HepG2 (cell line): ENCODE data around the gene PTPRB. TPM values are rescaled to one million over a fixed set of nuclear protein-coding genes. Genes with fewer than 3 reads are reported as not detected.

Experiments used
- ATAC-seq: fragments of 200-7000 bp; cut with Tn5 transposase; 3 replicates; pipeline ENCODE4 v1.9.1; 2020; ENCODE audit warnings: mild to moderate bottlenecking, moderate library complexity
- BruUV-seq: library from RNA; stranded (reverse); fragments of 400-500 nt; replicated peaks from 2 replicates; lab custom pipeline; 2021; lab: Mats Ljungman, UMichigan
- CTCF ChIA-PET: fragments of 300-600 bp; formaldehyde crosslinking; extraction: SDS; loops from one replicate; lab custom pipeline; 2021; ENCODE audit warnings: low total read pairs, inconsistent platforms, low intra/inter-chr PET ratio; lab: Yijun Ruan, JAX
- POLR2A ChIA-PET: fragments of 350-600 bp; sonication (Branson Sonifier 250); formaldehyde crosslinking; loops from one replicate; lab custom pipeline; 2020; ENCODE audit warnings: antibody characterized with exemption, inconsistent platforms; lab: Yijun Ruan, JAX
- DNase-seq: peaks from one replicate; pipeline ENCODE4 v3.0.0-alpha.2; 2015; ENCODE audit warnings: low spot score
- FAIRE-seq: peaks from 3 replicates; lab custom pipeline; 2011; peaks lifted over from hg19 to GRCh38; lab: Jason Lieb, UNC
- H2AFZ ChIP-seq: one replicate; pipeline ENCODE4 v1.6.1; 2011; ENCODE audit warnings: low read length, inconsistent platforms
- H3K27ac ChIP-seq: fragments of 300-600 bp; 3 replicates; pipeline ENCODE4 v1.8.0; 2011; ENCODE audit warnings: mixed run types, mild to moderate bottlenecking, mixed read lengths, low read length, inconsistent platforms; ENCODE audit not compliant: insufficient read depth; ENCODE audit errors: extremely low read length
- H3K27me3 ChIP-seq, 2 experiments: fragments of 200-600 bp in 1 of 2; 2 replicates in 1 of 2; 3 replicates in 1 of 2; pipeline versions ENCODE4 v1.6.0 to v1.8.0; 2011; ENCODE audit warnings: low read length in 2 of 2, mild to moderate bottlenecking in 2 of 2, moderate library complexity in 2 of 2, inconsistent platforms in 1 of 2; ENCODE audit not compliant: insufficient read depth in 2 of 2, control insufficient read depth in 1 of 2
- H3K36me3 ChIP-seq, 2 experiments: fragments of 200-600 bp in 1 of 2; replicated peaks in 1 of 2; 2 replicates in 1 of 2; 3 replicates in 1 of 2; pipeline versions ENCODE4 v1.5.1 to v1.8.0; 2011; ENCODE audit warnings: low read length in 2 of 2, inconsistent platforms in 1 of 2; ENCODE audit not compliant: insufficient read depth in 2 of 2, control insufficient read depth in 1 of 2
- H3K4me1 ChIP-seq: 2 replicates; pipeline ENCODE4 v1.5.1; 2012; ENCODE audit warnings: low read length, inconsistent platforms; ENCODE audit not compliant: insufficient read depth
- H3K4me2 ChIP-seq: 2 replicates; pipeline ENCODE4 v1.6.0; 2011; ENCODE audit warnings: low read depth, low read length, inconsistent platforms
- H3K4me3 ChIP-seq, 3 experiments: fragments of 200-600 bp in 1 of 3; sonication (generic), shearing (Covaris generic) in 1 of 3; replicated peaks in 1 of 3; 2 replicates each; pipeline ENCODE4 v1.5.1; 2011 to 2016; ENCODE audit warnings: low read length in 3 of 3, inconsistent platforms in 2 of 3, low read depth in 2 of 3, mild to moderate bottlenecking in 2 of 3, control low read depth in 1 of 3, mixed read lengths in 1 of 3; ENCODE audit not compliant: insufficient read depth in 1 of 3
- H3K79me2 ChIP-seq: one replicate; pipeline ENCODE4 v1.6.1; 2011; ENCODE audit warnings: low read length, inconsistent platforms; ENCODE audit not compliant: insufficient read depth
- H3K9ac ChIP-seq: 2 replicates; pipeline ENCODE4 v1.6.0; 2011; ENCODE audit warnings: mild to moderate bottlenecking, low read depth, low read length, inconsistent platforms; ENCODE audit not compliant: insufficient read depth
- H3K9me3 ChIP-seq: 2 replicates; pipeline ENCODE4 v1.5.1; 2012; ENCODE audit warnings: mild to moderate bottlenecking, low read length
- H4K20me1 ChIP-seq: 2 replicates; pipeline ENCODE4 v1.6.0; 2011; ENCODE audit warnings: inconsistent platforms, mild to moderate bottlenecking, low read length, moderate library complexity; ENCODE audit not compliant: insufficient read depth
- HNRNPL ChIP-seq: fragments of 200-400 bp; formaldehyde crosslinking; IDR thresholded peaks from 2 replicates; pipeline ENCODE4 v1.6.1; 2017; ENCODE audit warnings: mild to moderate bottlenecking, low read depth, low read length
- KDM2A ChIP-seq: sonication (generic); formaldehyde crosslinking; IDR thresholded peaks from 2 replicates; pipeline ENCODE4 v1.4.0; 2020; ENCODE audit warnings: low read depth, missing genetic modification reagents, borderline replicate concordance
- NKX3-1 ChIP-seq: sonication (generic); formaldehyde crosslinking; IDR thresholded peaks from 2 replicates; pipeline ENCODE4 v1.5.0; 2020; ENCODE audit warnings: missing genetic modification reagents
- TBL1XR1 ChIP-seq: fragments of 150-350 bp; IDR thresholded peaks from 2 replicates; pipeline ENCODE4 v1.6.1; 2014; ENCODE audit warnings: borderline replicate concordance, low read length; ENCODE audit not compliant: partially characterized antibody
- ZBTB49 ChIP-seq: sonication (generic); formaldehyde crosslinking; IDR thresholded peaks from 2 replicates; pipeline ENCODE4 v1.4.0; 2020; ENCODE audit warnings: missing genetic modification reagents, borderline replicate concordance
- ZKSCAN1 ChIP-seq: fragments of 150-350 bp; IDR thresholded peaks from 2 replicates; pipeline ENCODE4 v1.6.1; 2014; ENCODE audit warnings: low read length
- ZNF510 ChIP-seq: sonication (generic); formaldehyde crosslinking; IDR thresholded peaks from 2 replicates; pipeline ENCODE4 v1.4.0; 2020; ENCODE audit warnings: low read depth, mild to moderate bottlenecking, missing genetic modification reagents
- ZNF589 ChIP-seq: sonication (generic); formaldehyde crosslinking; conservative IDR thresholded peaks from 2 replicates; pipeline ENCODE4 v1.8.0; 2022; ENCODE audit warnings: mild to moderate bottlenecking, moderate library complexity, missing genetic modification reagents
- ZNF781 ChIP-seq: sonication (generic); formaldehyde crosslinking; IDR thresholded peaks from 2 replicates; pipeline ENCODE4 v1.5.1; 2020; ENCODE audit warnings: borderline replicate concordance, mild to moderate bottlenecking, missing genetic modification reagents; ENCODE audit errors: not compliant biosample characterization
- ZUFSP ChIP-seq: sonication (generic); formaldehyde crosslinking; IDR thresholded peaks from 2 replicates; pipeline ENCODE4 v1.9.0; 2021; ENCODE audit warnings: missing genetic modification reagents, mild to moderate bottlenecking, borderline replicate concordance
- WGBS: methylation state at CpG from one replicate; pipeline ENCODE4 v1.1.6; 2017; ENCODE audit warnings: low lambda C conversion rate; 5-methylcytosine and 5-hydroxymethylcytosine counted together
- in situ Hi-C: cut with HindIII; loops from 2 replicates; pipeline ENCODE4 v1.10.0; 2017; ENCODE audit warnings: low pct_unique_long_range_greater_than_20kb; ENCODE audit not compliant: extremely low pct_ligation_motif_present
- intact Hi-C: fragments of 100-400 bp; cut with micrococcal nuclease; formaldehyde crosslinking; loops from one replicate; pipeline ENCODE4 v1.10.0; 2022; ENCODE audit not compliant: unreplicated experiment
- polyA plus RNA-seq, 8 experiments: library from polyadenylated mRNA; depleted of rRNA in 3 of 8; stranded (reverse) in 7 of 8; unstranded in 1 of 8; fragments of >200 nt; fragmentation: Illumina TruSeq in 4 of 8; extraction: Trizol in 4 of 8; gene quantifications; 2 replicates each; pipeline versions ENCODE4 v1.2.1 to v1.2.3, GENCODE V29; 2011 to 2016; ENCODE audit warnings: low read depth in 4 of 8, missing spikeins in 1 of 8, mixed read lengths in 1 of 8; ENCODE audit not compliant: insufficient read depth in 1 of 8
- total RNA-seq, 5 experiments: library from RNA; depleted of rRNA; stranded (reverse); fragments of >200 nt; fragmentation: Illumina TruSeq; extraction: Trizol; gene quantifications; 2 replicates each; pipeline ENCODE4 v1.2.3, GENCODE V29; 2016; ENCODE audit warnings: low read depth in 1 of 5
- TF ChIP-seq, protein P1 (sequence below): sonication (generic); formaldehyde crosslinking; IDR thresholded peaks from 2 replicates; pipeline ENCODE4 v1.5.0; 2020; ENCODE audit warnings: missing genetic modification reagents

The PTPRB gene
- total and polyA plus RNA-seq, 2 of the 13 experiments (the other 11 are each of a cell fraction or from before 2014, with no cell fraction given), result 0.02 to 0.07 TPM

GRCh38 chr12:70540996-70541395 lies 96.2 kb downstream of the PTPRB start (continued):
- TF ChIP-seq ZBTB49 (CRISPR knock-in tag), result no peak
- TF ChIP-seq HNRNPL, result no peak
- TF ChIP-seq TBL1XR1, result no peak

DNA sequence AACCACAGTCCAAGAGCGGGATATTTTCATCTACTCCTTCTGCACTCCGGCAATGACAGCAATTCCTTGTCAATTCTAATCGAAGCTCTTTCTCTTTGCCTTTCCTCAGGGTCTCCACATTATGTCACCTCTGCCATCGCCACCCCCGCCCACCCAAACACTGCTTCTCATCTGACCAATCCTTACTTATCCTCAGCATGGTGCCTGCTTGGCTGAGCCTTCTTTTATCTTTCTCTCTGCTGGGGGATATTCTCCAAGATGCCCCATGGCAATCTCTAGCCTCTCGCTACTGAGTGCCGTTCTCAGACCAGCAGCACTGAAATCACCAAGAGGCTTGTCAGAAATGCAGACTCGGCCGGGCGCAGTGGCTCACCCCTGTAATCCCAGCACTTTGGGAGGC lies 100.6 kb downstream of the PTPRB start:
- DNase-seq, result no peak
- H3K4me3 ChIP-seq, result no peak overlapping the region
- no peak overlapping the region for H2AFZ ChIP-seq
- peaks cover 15% of the 10 kb centered on the region for H3K4me1 ChIP-seq
- no peak overlapping the region for H3K27ac ChIP-seq
- CTCF ChIA-PET, result no interaction called here
- intact Hi-C loops, result no loop called here
- no peak for TF ChIP-seq KDM2A (CRISPR knock-in tag)
- TF ChIP-seq, protein P1, sequence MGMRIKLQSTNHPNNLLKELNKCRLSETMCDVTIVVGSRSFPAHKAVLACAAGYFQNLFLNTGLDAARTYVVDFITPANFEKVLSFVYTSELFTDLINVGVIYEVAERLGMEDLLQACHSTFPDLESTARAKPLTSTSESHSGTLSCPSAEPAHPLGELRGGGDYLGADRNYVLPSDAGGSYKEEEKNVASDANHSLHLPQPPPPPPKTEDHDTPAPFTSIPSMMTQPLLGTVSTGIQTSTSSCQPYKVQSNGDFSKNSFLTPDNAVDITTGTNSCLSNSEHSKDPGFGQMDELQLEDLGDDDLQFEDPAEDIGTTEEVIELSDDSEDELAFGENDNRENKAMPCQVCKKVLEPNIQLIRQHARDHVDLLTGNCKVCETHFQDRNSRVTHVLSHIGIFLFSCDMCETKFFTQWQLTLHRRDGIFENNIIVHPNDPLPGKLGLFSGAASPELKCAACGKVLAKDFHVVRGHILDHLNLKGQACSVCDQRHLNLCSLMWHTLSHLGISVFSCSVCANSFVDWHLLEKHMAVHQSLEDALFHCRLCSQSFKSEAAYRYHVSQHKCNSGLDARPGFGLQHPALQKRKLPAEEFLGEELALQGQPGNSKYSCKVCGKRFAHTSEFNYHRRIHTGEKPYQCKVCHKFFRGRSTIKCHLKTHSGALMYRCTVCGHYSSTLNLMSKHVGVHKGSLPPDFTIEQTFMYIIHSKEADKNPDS (CRISPR knock-in tag), result no peak
- no peak for TF ChIP-seq ZUFSP (CRISPR knock-in tag)
- no peak for TF ChIP-seq ZNF589
- no peak for TF ChIP-seq ZNF781 (CRISPR knock-in tag)
- TF ChIP-seq ZNF510 (CRISPR knock-in tag), result no peak
- no peak for TF ChIP-seq ZKSCAN1
- no peak for TF ChIP-seq NKX3-1 (CRISPR knock-in tag)
- TF ChIP-seq TBL1XR1, result no peak
- TF ChIP-seq, all 625 proteins: peak for 0
- Histone ChIP-seq H3K9ac (no peak overlapping the region), H3K36me3 (no peaks in the 10 kb centered on the region), H3K79me2 (no peaks in the 10 kb centered on the region), H3K27me3 (no peaks in the 10 kb centered on the region), H3K9me3 (no peaks in the 10 kb centered on the region), H4K20me1 (no peaks in the 10 kb centered on the region), H3K4me2 (no peak overlapping the region)
- in situ Hi-C loops, result no loop called here
- 74% methylated on average over 10 of the region's 10 CpGs for WGBS
- POLR2A ChIA-PET, result no interaction called here
- ATAC-seq, result no peak
- no peak for FAIRE-seq
- no TSS peak for BruUV-seq
